GM23338 (cell line): ENCODE results near the gene ATP2A3. TPM values are rescaled to one million over a fixed set of nuclear protein-coding genes. Genes with fewer than 3 reads are reported as not detected.
A peak's percentile ranks its signal among the peaks of the same experiment; 100 is the strongest.

Source experiments
- ATAC-seq: fragments of 200-7000 bp; cut with Tn5 transposase; 3 replicates; pipeline ENCODE4 v1.9.1; 2020
- DNase-seq: peaks from one replicate; pipeline ENCODE4 v3.0.0-alpha.2; 2015; ENCODE audit warnings: low spot score
- H2AFZ ChIP-seq: fragments of 200-600 bp; sonication (generic); 2 replicates; pipeline ENCODE4 v1.8.0; 2016; ENCODE audit warnings: antibody characterized with exemption, mild to moderate bottlenecking, moderate library complexity
- H3F3A ChIP-seq: fragments of 200-600 bp; sonication (generic); replicated peaks from 2 replicates; pipeline ENCODE4 v1.8.0; 2017; ENCODE audit warnings: antibody characterized with exemption, mixed run types, low read depth
- H3K27ac ChIP-seq: fragments of 200-600 bp; sonication (generic); 2 replicates; pipeline ENCODE4 v1.6.1; 2016; ENCODE audit warnings: low read depth
- H3K27me3 ChIP-seq: fragments of 200-600 bp; sonication (generic); 2 replicates; pipeline ENCODE4 v1.8.0; 2016; ENCODE audit warnings: mild to moderate bottlenecking, mixed run types, moderate library complexity; ENCODE audit not compliant: insufficient read depth
- H3K36me3 ChIP-seq: fragments of 200-600 bp; sonication (generic); 2 replicates; pipeline ENCODE4 v1.8.0; 2016; ENCODE audit warnings: mild to moderate bottlenecking; ENCODE audit not compliant: insufficient read depth
- H3K4me1 ChIP-seq: fragments of 200-600 bp; sonication (generic); 2 replicates; pipeline ENCODE4 v1.8.0; 2016; ENCODE audit warnings: mild to moderate bottlenecking, moderate library complexity; ENCODE audit not compliant: insufficient read depth
- H3K4me2 ChIP-seq: fragments of 200-600 bp; sonication (generic); 2 replicates; pipeline ENCODE4 v1.7.1; 2017; ENCODE audit warnings: mixed run types
- H3K4me3 ChIP-seq: fragments of 200-600 bp; sonication (generic); 2 replicates; pipeline ENCODE4 v1.6.1; 2016; ENCODE audit warnings: mixed run types
- H3K79me2 ChIP-seq: fragments of 200-600 bp; sonication (generic); replicated peaks from 2 replicates; pipeline ENCODE4 v1.8.0; 2017; ENCODE audit warnings: mild to moderate bottlenecking; ENCODE audit not compliant: insufficient read depth
- H3K9me2 ChIP-seq: fragments of 200-600 bp; sonication (generic); 2 replicates; pipeline ENCODE4 v1.8.0; 2017; ENCODE audit not compliant: insufficient read depth
- H4K20me1 ChIP-seq: fragments of 200-600 bp; sonication (generic); replicated peaks from 2 replicates; pipeline ENCODE4 v1.8.0; 2017; ENCODE audit warnings: mild to moderate bottlenecking; ENCODE audit not compliant: insufficient read depth
- H3K27ac Mint-ChIP-seq: 2 replicates; pipeline ENCODE4 v1.8.0; 2020; ENCODE audit warnings: inconsistent platforms, mild to moderate bottlenecking, moderate library complexity, mixed read lengths
- H3K27me3 Mint-ChIP-seq: 3 replicates; pipeline ENCODE4 v1.8.0; 2022; ENCODE audit warnings: low read depth, mild to moderate bottlenecking, moderate library complexity, mixed read lengths, inconsistent platforms; ENCODE audit not compliant: insufficient read depth, poor library complexity
- H3K36me3 Mint-ChIP-seq: 3 replicates; pipeline ENCODE4 v1.8.0; 2021; ENCODE audit warnings: low read depth, mild to moderate bottlenecking, inconsistent platforms, moderate library complexity, mixed read lengths
- H3K4me1 Mint-ChIP-seq: 3 replicates; pipeline ENCODE4 v1.8.0; 2020; ENCODE audit warnings: mild to moderate bottlenecking, inconsistent platforms, mixed read lengths
- H3K4me3 Mint-ChIP-seq: 3 replicates; pipeline ENCODE4 v1.8.0; 2021; ENCODE audit warnings: moderate library complexity, mild to moderate bottlenecking, inconsistent platforms, mixed read lengths
- H3K9me3 Mint-ChIP-seq: 3 replicates; pipeline ENCODE4 v1.8.0; 2020; ENCODE audit warnings: moderate library complexity, mild to moderate bottlenecking, inconsistent platforms, mixed read lengths
- CREB1 ChIP-seq: fragments of 250-450 bp; sonication (Bioruptor Pico); IDR thresholded peaks from 2 replicates; pipeline ENCODE4 v1.5.0; 2020; ENCODE audit warnings: low read depth, mild to moderate bottlenecking, moderate library complexity
- CTCF ChIP-seq, 2 experiments: fragments of 200-600 bp in 1 of 2; sonication (generic) in 1 of 2; conservative IDR thresholded peaks; 2 replicates each; pipeline versions ENCODE4 v1.5.1 to v1.6.1; 2016 to 2017; ENCODE audit warnings: antibody characterized with exemption in 2 of 2, low read depth in 2 of 2, mild to moderate bottlenecking in 2 of 2, moderate library complexity in 1 of 2
- ETS1 ChIP-seq: IDR thresholded peaks from 2 replicates; pipeline ENCODE4 v1.6.1; 2016; ENCODE audit warnings: antibody characterized with exemption
- EZH2phosphoT487 ChIP-seq: fragments of 200-600 bp; sonication (generic); IDR thresholded peaks from one replicate; pipeline ENCODE4 v1.8.1; 2018; ENCODE audit warnings: antibody characterized with exemption; ENCODE audit not compliant: unreplicated experiment
- JUNB ChIP-seq: IDR thresholded peaks from one replicate; pipeline ENCODE4 v1.6.1; 2016; ENCODE audit warnings: antibody characterized with exemption; ENCODE audit not compliant: unreplicated experiment
- NANOG ChIP-seq: IDR thresholded peaks from 2 replicates; pipeline ENCODE4 v1.6.1; 2016; ENCODE audit warnings: antibody characterized with exemption, borderline replicate concordance
- POLR2AphosphoS5 ChIP-seq: IDR thresholded peaks from 2 replicates; pipeline ENCODE4 v1.6.1; 2016; ENCODE audit warnings: antibody characterized with exemption, low read depth
- STAT1 ChIP-seq: IDR thresholded peaks from one replicate; pipeline ENCODE4 v1.6.1; 2016; ENCODE audit warnings: antibody characterized with exemption; ENCODE audit not compliant: unreplicated experiment
- ZNF114 ChIP-seq: fragments of 250-450 bp; sonication (Bioruptor Pico); IDR thresholded peaks from 2 replicates; pipeline ENCODE4 v1.5.0; 2020; ENCODE audit warnings: mild to moderate bottlenecking, moderate library complexity
- polyA plus RNA-seq: library from polyadenylated mRNA; unstranded; fragments of >200 nt; fragmentation: Nextera tagmentation; extraction: Ambion mirVana; gene quantifications from 2 replicates; pipeline ENCODE4 v1.2.1, GENCODE V29; 2016
- total RNA-seq: library from RNA; depleted of rRNA; stranded (reverse); fragments of >200 nt; shearing (Covaris generic); gene quantifications from 2 replicates; pipeline ENCODE4 v1.2.3, GENCODE V29; 2014

Gene ATP2A3
- total and polyA plus RNA-seq, 2 experiments from 2014 or later = 9.6 to 35.2 TPM

GRCh38 chr17:3968015-3968414, 3.8 kb upstream of the ATP2A3 start:
- peaks cover 9% of the 10 kb centered on the region for H3K27me3 ChIP-seq
- H4K20me1 ChIP-seq = no peaks in the 10 kb centered on the region
- H3K79me2 ChIP-seq = no peaks in the 10 kb centered on the region
- no peaks in the 10 kb centered on the region; the same call in 2 of the 3 replicates for H3K36me3 Mint-ChIP-seq
- H3K4me3 ChIP-seq = no peak overlapping the region
- no peak overlapping the region for H3K4me2 ChIP-seq
- H3K4me3 Mint-ChIP-seq = no peak overlapping the region
- H2AFZ ChIP-seq = no peak overlapping the region
- H3K27me3 Mint-ChIP-seq = peaks cover 26% of the 10 kb centered on the region
- TF ChIP-seq EZH2phosphoT487 = no peak
- TF ChIP-seq CTCF (conservative IDR thresholded peaks at IDR 0.05; ENCODE audit: low read depth in 2 of 2) = no peak
- no peak for TF ChIP-seq JUNB
- TF ChIP-seq ETS1 = no peak
- TF ChIP-seq POLR2AphosphoS5 = no peak
- TF ChIP-seq STAT1 = no peak
- no peak for TF ChIP-seq CREB1 (CRISPR knock-in tag)
- TF ChIP-seq NANOG = no peak
- no peak for TF ChIP-seq ZNF114
- no peak overlapping the region for H3K27ac ChIP-seq
- peaks cover 10% of the 10 kb centered on the region for H3K4me1 ChIP-seq
- H3K9me2 ChIP-seq = no peaks in the 10 kb centered on the region
- H3K9me3 Mint-ChIP-seq = no peaks in the 10 kb centered on the region
- H3K4me1 Mint-ChIP-seq = peaks cover 22% of the 10 kb centered on the region
- H3K27ac Mint-ChIP-seq = no peak overlapping the region
- ATAC-seq (no peak), DNase-seq (no peak)
- no peaks in the 10 kb centered on the region for H3K36me3 ChIP-seq
- H3F3A ChIP-seq = peaks cover 8% of the 10 kb centered on the region; the same call in 1 of the 2 replicates

- Histone ChIP-seq H3K4me3 (no peak overlapping the region), H2AFZ (no peak overlapping the region), H3K9me2 (no peaks in the 10 kb centered on the region), H3K27ac (no peak overlapping the region), H3K4me2 (no peak overlapping the region), H4K20me1 (no peaks in the 10 kb centered on the region; the same call in 1 of the 2 replicates), H3K4me1 (peaks cover 12% of the 10 kb centered on the region), H3K36me3 (no peaks in the 10 kb centered on the region), H3F3A (peaks cover 12% of the 10 kb centered on the region; the same call in 1 of the 2 replicates), H3K27me3 (peaks cover 14% of the 10 kb centered on the region), H3K79me2 (no peaks in the 10 kb centered on the region)
- Mint-ChIP-seq H3K9me3 (no peaks in the 10 kb centered on the region), H3K27ac (no peak overlapping the region), H3K4me3 (no peak overlapping the region), H3K36me3 (no peaks in the 10 kb centered on the region; the same call in 2 of the 3 replicates), H3K27me3 (peaks cover 31% of the 10 kb centered on the region), H3K4me1 (peaks cover 19% of the 10 kb centered on the region)
- DNase-seq (no peak), ATAC-seq (no peak)
- TF ChIP-seq ZNF114 (no peak), CTCF (conservative IDR thresholded peaks at IDR 0.05; ENCODE audit: low read depth in 2 of 2) (0 out of 4 replicates have a peak, but pooled peaks of 1 of the 2 experiments have one; percentile 0)
Observed at GRCh38 chr17:3966720-3967363, 2.6 kb upstream of the ATP2A3 start.
